Bone marrow (tissue), 2 donors: Measurements from ENCODE around the gene IL23R.
"Not testable (repeated sequence)": the region's sequence is repeated elsewhere in the genome, so short reads cannot be mapped to it uniquely, and the experiment has no call there.

Experiments used
- DNase-seq, 2 donors: peaks; one replicate each; lab custom pipeline; 2025; lab: John Stamatoyannopoulos, UW

IL23R gene

GRCh38 chr1:67192902-67193301 is 26.6 kb downstream of the IL23R start:
- no peak for DNase-seq

GRCh38 chr1:67193704-67194103 is 27.4 kb downstream of the IL23R start:
- DNase-seq: no peak

GRCh38 chr1:67194209-67194863 is 28.1 kb downstream of the IL23R start:
- no peak for DNase-seq

GRCh38 chr1:67200755-67201154 is 34.5 kb downstream of the IL23R start:
- DNase-seq: no peak

GRCh38 chr1:67201891-67202290 is 35.6 kb downstream of the IL23R start:
- no peak for DNase-seq

- no peak for DNase-seq
Observed at GRCh38 chr1:67204298-67204980, 38.2 kb downstream of the IL23R start.

GRCh38 chr1:67207398-67207797 is 41.1 kb downstream of the IL23R start:
- not testable (repeated sequence) for DNase-seq

GRCh38 chr1:67208217-67208616 is 42.0 kb downstream of the IL23R start:
- DNase-seq: no peak

- DNase-seq: no peak
Observed at GRCh38 chr1:67209521-67209920, 43.3 kb downstream of the IL23R start.

GRCh38 chr1:67211589-67212563 is 45.6 kb downstream of the IL23R start:
- DNase-seq: peak in 1 of 2 donors; percentile 7

- peak in 1 of 2 donors; percentile 23 for DNase-seq
Observed at GRCh38 chr1:67213164-67213563, 46.9 kb downstream of the IL23R start.

- no peak for DNase-seq
Observed at GRCh38 chr1:67213948-67214347, 47.7 kb downstream of the IL23R start.

- peak in 1 of 2 donors; percentile 27 for DNase-seq
Observed at GRCh38 chr1:67214420-67215174, 48.3 kb downstream of the IL23R start.

GRCh38 chr1:67216401-67216800 is 50.1 kb downstream of the IL23R start:
- no peak for DNase-seq

GRCh38 chr1:67217417-67217816 is 51.2 kb downstream of the IL23R start:
- no peak for DNase-seq

- no peak for DNase-seq
Observed at GRCh38 chr1:67217938-67218337, 51.7 kb downstream of the IL23R start.

- no peak for DNase-seq
Observed at GRCh38 chr1:67224856-67225255, 58.6 kb downstream of the IL23R start.

GRCh38 chr1:67226688-67227087 is 60.4 kb downstream of the IL23R start:
- no peak for DNase-seq

GRCh38 chr1:67227196-67227595 is 60.9 kb downstream of the IL23R start:
- DNase-seq: no peak

- no peak for DNase-seq
Observed at GRCh38 chr1:67228791-67229190, 62.5 kb downstream of the IL23R start.

- DNase-seq: no peak
Observed at GRCh38 chr1:67230539-67230938, 64.3 kb downstream of the IL23R start.

GRCh38 chr1:67236277-67236676 is 70.0 kb downstream of the IL23R start:
- DNase-seq: no peak
